ENCODE results near the gene ODAD2. TPM values are rescaled to one million over a fixed set of nuclear protein-coding genes. Genes with fewer than 3 reads are reported as not detected.

Gene ODAD2
- total and polyA plus RNA-seq, 2 donors (not counting 3 experiments of a cell fraction or from before 2014, with no cell fraction given): 1.1 to 4.4 TPM

DNA sequence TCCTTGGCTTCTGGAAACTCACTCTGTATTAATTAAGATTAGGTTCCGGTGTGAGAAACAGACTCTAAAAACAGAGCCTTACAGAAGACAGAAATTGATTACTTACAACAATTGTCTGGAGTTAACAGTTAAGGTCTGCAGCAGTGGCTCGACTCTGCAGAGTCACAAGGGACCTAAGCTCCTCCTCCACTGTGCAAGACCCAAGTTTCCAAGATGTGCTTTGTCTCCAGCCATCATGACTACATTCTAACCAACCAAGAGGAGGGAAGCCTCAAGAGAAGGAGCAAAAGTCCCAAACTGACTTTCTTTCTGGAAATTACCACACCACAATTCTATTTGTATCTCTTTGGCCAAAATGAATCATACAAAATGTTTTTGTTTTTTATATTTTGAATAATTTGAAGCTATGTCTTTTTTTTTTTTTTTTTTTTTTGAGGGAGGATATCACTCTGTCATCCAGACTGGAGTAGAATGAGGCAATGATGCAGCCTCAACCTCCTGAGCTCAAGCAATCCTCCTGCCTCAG, 14.2 kb upstream of the ODAD2 start:
- no peaks in the 10 kb centered on the region for H3K36me3 ChIP-seq (ENCODE audit: control insufficient read depth in 2 of 2, extremely low read depth in 1 of 2, insufficient read depth in 2 of 2, low read length in 2 of 2)
- no peak overlapping the region for H3K9ac ChIP-seq (replicated peaks; ENCODE audit: extremely low read depth, insufficient read depth, low read length)
- no peaks in the 10 kb centered on the region for H3K79me2 ChIP-seq (ENCODE audit: control insufficient read depth, insufficient read depth, low read length)
- no peak overlapping the region for H3K27ac ChIP-seq (ENCODE audit: insufficient read depth, low read depth, low read length)
- FAIRE-seq (no peak), DNase-seq (ENCODE audit: low read depth, low spot score) (no peak)
- no peak for TF ChIP-seq FOS (IDR thresholded peaks at IDR 0.05; ENCODE audit: borderline replicate concordance, insufficient read depth, low read length)
- TF ChIP-seq EZH2 (IDR thresholded peaks at IDR 0.05; ENCODE audit: borderline replicate concordance, low read depth, low read length, severe bottlenecking): no peak
- no peak for TF ChIP-seq MYC (IDR thresholded peaks at IDR 0.05; ENCODE audit: low read depth, low read length)
- TF ChIP-seq, protein P1, sequence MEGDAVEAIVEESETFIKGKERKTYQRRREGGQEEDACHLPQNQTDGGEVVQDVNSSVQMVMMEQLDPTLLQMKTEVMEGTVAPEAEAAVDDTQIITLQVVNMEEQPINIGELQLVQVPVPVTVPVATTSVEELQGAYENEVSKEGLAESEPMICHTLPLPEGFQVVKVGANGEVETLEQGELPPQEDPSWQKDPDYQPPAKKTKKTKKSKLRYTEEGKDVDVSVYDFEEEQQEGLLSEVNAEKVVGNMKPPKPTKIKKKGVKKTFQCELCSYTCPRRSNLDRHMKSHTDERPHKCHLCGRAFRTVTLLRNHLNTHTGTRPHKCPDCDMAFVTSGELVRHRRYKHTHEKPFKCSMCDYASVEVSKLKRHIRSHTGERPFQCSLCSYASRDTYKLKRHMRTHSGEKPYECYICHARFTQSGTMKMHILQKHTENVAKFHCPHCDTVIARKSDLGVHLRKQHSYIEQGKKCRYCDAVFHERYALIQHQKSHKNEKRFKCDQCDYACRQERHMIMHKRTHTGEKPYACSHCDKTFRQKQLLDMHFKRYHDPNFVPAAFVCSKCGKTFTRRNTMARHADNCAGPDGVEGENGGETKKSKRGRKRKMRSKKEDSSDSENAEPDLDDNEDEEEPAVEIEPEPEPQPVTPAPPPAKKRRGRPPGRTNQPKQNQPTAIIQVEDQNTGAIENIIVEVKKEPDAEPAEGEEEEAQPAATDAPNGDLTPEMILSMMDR (IDR thresholded peaks at IDR 0.05; ENCODE audit: extremely low read depth in 1 of 2, insufficient read depth in 1 of 2, low read depth in 1 of 2, low read length in 2 of 2): no peak
- TF ChIP-seq, protein P2, sequence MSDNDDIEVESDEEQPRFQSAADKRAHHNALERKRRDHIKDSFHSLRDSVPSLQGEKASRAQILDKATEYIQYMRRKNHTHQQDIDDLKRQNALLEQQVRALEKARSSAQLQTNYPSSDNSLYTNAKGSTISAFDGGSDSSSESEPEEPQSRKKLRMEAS (IDR thresholded peaks at IDR 0.05; ENCODE audit: insufficient read depth, insufficient read length): no peak
- no peak for TF ChIP-seq POLR2A (IDR thresholded peaks at IDR 0.05; ENCODE audit: low read depth, low read length)
- TF ChIP-seq GATA2 (IDR thresholded peaks at IDR 0.05; ENCODE audit: insufficient read depth, insufficient read length, low read depth, low read length): no peak
- no peak for TF ChIP-seq POLR2AphosphoS5 (IDR thresholded peaks at IDR 0.05; ENCODE audit: insufficient read depth, low read depth, low read length)
- TF ChIP-seq JUN (IDR thresholded peaks at IDR 0.05; ENCODE audit: borderline replicate concordance, insufficient read depth, insufficient read length, low read depth): no peak
- H3K4me3 ChIP-seq (replicated peaks in 1 of 3; ENCODE audit: insufficient read depth in 1 of 3, low read depth in 1 of 3, low read length in 3 of 3): no peak overlapping the region
- H4K20me1 ChIP-seq (replicated peaks; ENCODE audit: control insufficient read depth, extremely low read depth, insufficient read depth, low read length): no peaks in the 10 kb centered on the region
- no peaks in the 10 kb centered on the region for H3K9me1 ChIP-seq (replicated peaks; ENCODE audit: control insufficient read depth, extremely low read depth, insufficient read depth, low read length)
- no peak overlapping the region for H2AFZ ChIP-seq (ENCODE audit: low read depth, low read length)
- H3K27me3 ChIP-seq (ENCODE audit: control insufficient read depth in 2 of 2, insufficient read depth in 2 of 2, low read length in 2 of 2): no peaks in the 10 kb centered on the region
- dilution Hi-C loops (cut with MboI; ENCODE audit: extremely low pct_ligation_motif_present, low sequenced_read_pairs): no loop called here
- no TSS peak for BruUV-seq (replicated peaks)
- intact Hi-C loops (cut with micrococcal nuclease): no loop called here
- CTCF ChIA-PET: no interaction called here
- POLR2A ChIA-PET: no interaction called here
- no peak overlapping the region for H3K4me2 ChIP-seq (ENCODE audit: insufficient read depth, low read length)
- peaks cover 10% of the 10 kb centered on the region for H3K4me1 ChIP-seq (ENCODE audit: control insufficient read depth, extremely low read depth, insufficient read depth, low read length)
- no peaks in the 10 kb centered on the region for H3K9me3 ChIP-seq (replicated peaks; ENCODE audit: control insufficient read depth, insufficient read depth, low read length)
